OCI-LY1 (cell line): Measurements from ENCODE around the gene NAGLU.

ENCODE experiments used
- EZH2 ChIP-seq: fragments of 200-600 bp; sonication (generic), shearing (Covaris generic); IDR thresholded peaks from 2 replicates; pipeline ENCODE4 v1.8.0; 2017; ENCODE audit warnings: borderline replicate concordance, mixed run types, mild to moderate bottlenecking, antibody characterized with exemption, low read length, moderate library complexity, mixed read lengths
- TF ChIP-seq, protein P1 (sequence below): fragments of 200-600 bp; sonication (generic), shearing (Covaris generic); IDR thresholded peaks from 2 replicates; pipeline ENCODE4 v1.5.1; 2017; ENCODE audit warnings: mild to moderate bottlenecking, antibody characterized with exemption, low read length, moderate library complexity, mixed read lengths

DNA sequence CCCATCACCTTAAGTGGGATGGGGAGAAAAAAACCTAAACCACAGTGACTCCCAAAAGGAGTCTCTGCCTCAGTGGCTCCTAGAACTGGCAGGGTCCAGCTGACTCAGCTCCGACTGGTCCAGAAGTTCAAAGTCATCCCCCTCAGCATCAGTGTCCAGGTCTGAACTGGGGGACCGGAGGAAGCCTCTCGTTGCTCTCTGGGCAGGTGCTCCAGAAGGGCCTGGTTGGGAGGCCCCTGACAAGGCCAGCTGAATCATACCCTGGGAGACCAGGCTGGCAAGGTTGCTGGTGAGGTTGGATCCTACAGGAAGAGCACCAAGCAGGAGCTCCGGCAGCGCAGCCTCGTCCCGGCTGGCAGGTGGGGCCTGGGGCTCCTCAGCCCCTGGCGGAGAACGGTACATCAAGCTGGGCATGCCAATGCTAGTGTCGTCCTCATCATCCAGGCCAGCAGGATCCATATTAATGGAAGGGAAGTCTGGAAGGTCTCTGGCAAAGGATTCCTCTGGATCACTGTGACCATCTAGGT is 45.8 kb downstream of the NAGLU start:
- TF ChIP-seq, protein P1, sequence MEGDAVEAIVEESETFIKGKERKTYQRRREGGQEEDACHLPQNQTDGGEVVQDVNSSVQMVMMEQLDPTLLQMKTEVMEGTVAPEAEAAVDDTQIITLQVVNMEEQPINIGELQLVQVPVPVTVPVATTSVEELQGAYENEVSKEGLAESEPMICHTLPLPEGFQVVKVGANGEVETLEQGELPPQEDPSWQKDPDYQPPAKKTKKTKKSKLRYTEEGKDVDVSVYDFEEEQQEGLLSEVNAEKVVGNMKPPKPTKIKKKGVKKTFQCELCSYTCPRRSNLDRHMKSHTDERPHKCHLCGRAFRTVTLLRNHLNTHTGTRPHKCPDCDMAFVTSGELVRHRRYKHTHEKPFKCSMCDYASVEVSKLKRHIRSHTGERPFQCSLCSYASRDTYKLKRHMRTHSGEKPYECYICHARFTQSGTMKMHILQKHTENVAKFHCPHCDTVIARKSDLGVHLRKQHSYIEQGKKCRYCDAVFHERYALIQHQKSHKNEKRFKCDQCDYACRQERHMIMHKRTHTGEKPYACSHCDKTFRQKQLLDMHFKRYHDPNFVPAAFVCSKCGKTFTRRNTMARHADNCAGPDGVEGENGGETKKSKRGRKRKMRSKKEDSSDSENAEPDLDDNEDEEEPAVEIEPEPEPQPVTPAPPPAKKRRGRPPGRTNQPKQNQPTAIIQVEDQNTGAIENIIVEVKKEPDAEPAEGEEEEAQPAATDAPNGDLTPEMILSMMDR = no peak
- TF ChIP-seq EZH2 = no peak
